ENCODE results near the gene MRPS21.
"Not testable (repeated sequence)": the region's sequence is repeated elsewhere in the genome, so short reads cannot be mapped to it uniquely, and the experiment has no call there.

The MRPS21 gene

DNA sequence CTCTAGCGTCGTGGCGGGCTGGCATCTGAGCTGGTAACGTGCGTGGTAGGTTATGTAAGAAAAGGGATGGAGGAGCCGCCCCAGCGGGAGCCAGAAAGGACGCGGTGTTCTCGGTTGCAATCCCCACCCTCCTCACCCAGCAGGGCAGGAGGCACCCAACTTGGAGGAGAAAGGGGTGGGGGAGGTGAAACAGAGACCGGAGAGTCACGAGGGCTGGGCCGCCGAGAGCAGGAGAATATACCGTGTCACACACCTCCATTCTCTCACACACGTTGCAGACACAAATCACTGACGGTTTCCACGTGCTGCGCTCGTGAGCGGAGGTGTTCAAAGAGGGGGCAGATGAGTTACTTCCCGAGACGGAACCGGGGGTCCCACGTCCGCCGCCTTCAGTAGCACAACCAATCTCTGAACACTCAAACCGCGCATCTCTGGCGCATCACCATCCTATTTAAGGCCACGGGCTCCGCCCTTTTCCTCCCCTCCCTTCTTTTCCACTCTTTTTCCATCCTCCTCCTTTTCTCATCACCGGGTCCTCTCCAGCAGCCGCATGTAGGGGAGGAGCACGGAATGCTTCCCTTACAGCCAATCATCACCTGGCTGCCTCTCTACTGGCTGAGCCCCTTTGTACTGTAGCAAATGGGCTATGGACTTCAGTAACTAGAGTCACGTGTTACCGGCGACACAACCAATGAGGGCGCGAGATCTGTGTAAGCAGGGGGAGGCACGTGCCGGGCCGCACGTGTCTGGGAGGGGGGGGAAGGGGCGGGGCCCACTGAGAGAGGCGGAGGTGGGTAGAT, 11.7 kb upstream of the MRPS21 start, which contains the start of gene CIART:
Gene CIART (plus strand): TSS at position 797 of the 800 bp plus-strand sequence. CDS start 714 bp downstream, outside the sequence.
- DNase-seq = no peak

- no peak for DNase-seq
Observed at GRCh38 chr1:150282558-150282958, 11.1 kb upstream of the MRPS21 start.

DNA sequence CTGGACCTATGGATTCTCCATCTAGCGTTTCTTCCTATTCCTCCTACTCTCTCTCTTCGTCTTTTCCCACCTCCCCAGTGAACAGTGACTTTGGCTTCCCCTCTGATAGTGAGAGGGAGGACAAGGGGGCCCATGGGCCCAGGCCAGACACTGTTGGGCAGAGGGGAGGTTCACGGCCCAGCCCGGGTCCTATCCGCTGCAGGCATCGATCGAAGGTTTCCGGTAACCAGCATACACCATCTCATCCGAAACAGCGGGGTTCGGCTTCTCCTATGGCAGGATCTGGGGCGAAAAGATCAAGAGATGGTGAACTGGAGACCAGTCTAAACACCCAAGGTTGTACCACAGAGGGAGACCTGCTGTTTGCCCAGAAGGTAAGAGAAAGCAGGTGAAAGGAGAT, 10.4 kb upstream of the MRPS21 start:
- no peak for DNase-seq

- no peak for DNase-seq
Observed at GRCh38 chr1:150288382-150288781, 5.3 kb upstream of the MRPS21 start.

- DNase-seq = no peak
Observed at GRCh38 chr1:150288822-150289221, 4.8 kb upstream of the MRPS21 start.

DNA sequence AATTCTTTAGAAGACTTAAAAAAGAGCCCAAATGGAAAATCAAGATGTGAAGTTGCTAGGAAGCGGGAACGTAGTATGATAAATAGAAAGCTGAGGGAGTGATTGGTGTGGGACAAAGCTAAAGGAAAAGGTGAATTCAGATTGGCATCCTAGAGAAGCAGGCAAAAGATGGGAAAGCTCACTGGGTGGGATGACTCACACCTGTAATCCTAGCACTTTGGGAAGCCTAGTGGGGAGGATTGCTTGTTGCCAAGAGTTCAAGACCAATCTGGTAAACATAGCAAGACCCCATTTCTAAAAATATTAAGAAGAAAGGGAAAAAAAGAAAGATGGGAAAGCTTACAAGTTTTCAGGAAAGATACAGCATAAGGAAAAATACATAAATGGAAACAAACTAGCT, 1.8 kb downstream of the MRPS21 start:
- DNase-seq = no peak

- no peak for DNase-seq
Observed at GRCh38 chr1:150299716-150300115, 6.1 kb downstream of the MRPS21 start.

DNA sequence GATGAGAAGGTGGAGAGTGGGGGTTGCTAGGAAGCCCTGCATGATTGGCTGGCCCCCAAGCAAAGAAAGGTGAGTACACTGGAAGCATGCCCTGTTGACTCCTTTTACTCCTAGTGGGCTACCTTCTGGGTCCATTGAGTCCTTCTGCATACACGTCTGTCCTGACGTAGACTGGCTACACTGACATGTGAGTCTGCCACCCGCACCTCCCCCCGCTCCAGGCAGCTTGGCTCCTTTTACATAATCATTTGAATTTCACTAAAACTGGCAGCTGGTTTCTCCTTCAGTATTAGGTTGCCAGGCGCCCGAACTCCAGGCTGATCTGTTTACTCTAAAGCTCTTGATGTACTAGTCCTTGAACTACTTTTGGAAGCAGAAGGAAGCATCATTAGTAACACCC, 8.7 kb downstream of the MRPS21 start:
- DNase-seq = no peak

DNA sequence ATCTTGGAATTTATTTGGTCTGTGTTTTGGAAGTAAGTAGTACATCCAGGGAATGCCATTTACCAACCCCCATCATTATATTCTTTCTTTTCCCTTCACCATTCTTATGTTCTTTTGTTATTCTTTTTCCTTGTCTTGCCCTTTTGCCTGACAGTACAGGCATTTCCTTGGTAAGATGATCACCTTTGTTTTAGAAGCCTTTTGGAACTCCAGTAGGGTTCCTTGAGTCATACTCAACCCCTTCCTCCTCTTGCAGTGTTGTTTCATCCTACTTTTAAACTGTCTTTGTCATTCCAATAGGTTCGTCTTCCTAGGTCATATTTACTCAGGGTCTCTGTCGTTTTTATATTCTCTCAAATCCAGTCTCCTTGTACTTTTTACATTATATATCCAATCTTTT, 9.2 kb downstream of the MRPS21 start:
- no peak for DNase-seq

DNA sequence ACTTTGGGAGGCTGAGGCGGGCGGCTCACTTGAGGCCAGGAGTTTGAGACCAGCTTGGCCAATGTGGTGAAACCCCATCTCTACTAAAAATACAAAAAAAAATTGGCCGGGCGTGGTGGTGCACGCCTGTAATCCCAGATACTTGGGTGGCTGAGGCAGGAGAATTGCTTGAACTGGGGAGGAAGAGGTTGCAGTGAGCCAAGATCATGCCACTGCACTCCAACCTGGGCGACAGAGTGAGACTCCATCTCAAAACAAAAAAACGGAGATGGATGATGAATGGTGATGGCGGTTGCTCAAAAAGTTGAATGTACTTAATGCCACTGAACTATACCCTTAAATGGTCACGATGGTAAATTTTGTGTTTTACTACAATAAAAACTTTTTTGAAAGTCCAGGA, 14.9 kb downstream of the MRPS21 start:
- not testable (repeated sequence) for DNase-seq

DNA sequence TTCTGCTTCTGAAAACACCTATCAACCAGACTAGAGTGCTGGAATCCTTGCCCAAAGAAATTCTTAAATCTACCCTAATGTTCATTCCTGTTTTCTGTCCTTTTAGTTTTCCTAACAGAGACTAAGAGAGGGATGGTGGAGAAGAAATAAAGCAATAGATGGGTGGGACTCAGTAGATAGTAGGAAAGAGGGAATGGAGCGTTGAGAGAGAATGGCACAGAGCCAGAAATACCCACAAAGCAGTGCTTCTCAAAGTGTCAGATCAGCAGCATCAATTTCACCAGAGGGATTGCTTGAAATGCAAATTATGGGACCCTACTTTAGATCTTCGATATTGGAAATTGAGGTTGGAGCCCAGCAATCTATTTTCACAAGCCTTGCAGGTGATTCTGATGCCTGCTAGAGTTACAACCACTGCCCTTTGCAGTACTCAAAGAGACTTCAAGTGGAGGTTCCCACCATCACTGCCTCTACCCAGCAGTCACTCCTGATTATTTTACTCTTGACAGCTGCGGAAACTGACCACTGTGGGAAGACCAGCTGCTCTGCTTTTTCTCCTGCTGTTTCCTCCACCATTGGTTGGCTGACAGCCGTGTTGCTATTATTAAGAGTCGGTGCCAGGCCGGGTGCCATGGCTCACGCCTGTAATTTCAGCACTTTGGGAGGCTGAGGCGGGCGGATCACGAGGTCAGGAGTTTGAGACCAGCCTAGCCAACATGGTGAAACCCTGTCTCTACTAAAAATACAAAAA, 16.3 kb downstream of the MRPS21 start:
- no peak for DNase-seq

DNA sequence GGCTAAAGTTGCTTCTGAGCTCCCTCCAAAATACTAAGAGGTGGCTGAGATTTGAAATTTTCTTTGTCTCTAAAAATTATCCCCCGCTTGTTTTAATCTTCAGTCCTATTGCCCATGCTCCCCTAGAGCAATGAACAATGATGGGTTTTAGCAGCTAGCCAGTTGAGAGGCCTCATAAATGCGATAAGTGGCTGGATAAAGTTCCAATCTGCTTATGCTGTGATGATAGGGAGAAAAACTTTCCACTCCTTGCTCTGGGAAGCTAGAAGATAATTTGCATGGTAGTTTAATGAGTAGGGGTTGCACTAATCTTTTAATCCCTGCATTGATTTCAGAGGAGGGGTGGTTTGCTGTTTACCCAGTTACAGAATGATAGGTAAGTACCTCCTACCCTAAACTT, 18.1 kb downstream of the MRPS21 start:
- DNase-seq = no peak

DNA sequence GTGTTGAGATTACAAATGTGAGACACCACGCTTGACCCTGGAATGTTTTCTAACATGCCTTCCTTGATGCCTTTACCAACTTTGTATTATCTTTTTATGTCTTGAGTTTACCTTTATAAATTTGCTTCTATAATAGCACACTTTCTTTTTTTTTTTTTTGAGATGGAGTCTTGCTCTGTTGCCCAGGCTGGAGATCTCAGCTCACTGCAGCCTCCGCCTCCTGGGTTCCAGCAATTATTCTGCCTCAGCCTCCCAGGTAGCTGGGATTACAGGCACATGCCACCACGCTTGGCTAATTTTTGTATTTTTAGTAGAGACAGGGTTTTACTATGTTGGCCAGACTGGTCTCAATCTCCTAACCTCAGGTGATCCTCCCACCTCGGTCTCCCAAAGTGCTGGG, 21.0 kb downstream of the MRPS21 start:
- DNase-seq = not testable (repeated sequence)

GRCh38 chr1:150320667-150320978, 27.0 kb downstream of the MRPS21 start:
- no peak for DNase-seq

DNA sequence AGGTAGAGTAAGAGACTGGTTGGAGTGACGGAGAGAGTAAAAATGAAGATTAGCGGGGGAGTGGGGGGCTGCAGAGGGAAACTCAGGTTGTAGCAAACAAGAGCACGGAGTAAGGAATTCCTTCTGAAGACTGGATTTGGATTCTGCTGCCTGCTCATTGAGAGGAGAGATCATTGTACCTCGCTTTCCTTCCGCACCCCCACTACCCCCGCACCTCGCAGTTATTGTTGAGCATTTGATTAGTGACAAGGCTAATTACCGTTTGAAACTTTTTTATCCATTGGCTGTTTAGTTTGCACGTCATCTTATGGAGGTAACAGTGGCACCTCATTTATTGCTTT, 28.1 kb downstream of the MRPS21 start:
- DNase-seq = no peak

GRCh38 chr1:150322310-150322709, 28.6 kb downstream of the MRPS21 start:
- DNase-seq = no peak

DNA sequence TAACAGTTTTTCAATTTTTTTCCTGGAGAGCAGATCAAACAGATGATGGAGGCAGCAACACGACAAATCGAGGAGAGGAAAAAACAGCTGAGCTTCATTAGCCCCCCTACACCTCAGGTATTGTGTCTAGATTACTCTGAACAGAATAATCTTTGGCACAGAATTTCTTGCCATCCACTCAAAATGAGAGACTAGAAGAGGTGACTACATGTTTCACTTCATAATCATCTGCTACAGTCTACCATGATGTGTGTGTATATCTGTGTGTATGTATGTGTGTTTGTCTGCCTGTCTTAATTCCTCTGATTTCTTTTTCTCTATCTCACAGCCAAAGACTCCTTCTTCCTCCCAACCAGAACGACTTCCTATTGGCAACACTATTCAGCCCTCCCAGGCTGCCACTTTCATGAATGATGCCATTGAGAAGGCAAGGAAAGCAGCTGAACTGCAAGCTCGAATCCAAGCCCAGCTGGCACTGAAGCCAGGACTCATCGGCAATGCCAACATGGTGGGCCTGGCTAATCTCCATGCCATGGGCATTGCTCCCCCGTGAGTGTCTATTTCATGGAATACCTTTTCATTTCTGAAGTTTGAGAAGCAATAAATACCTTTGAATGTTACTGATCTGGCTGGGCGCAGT, 39.1 kb downstream of the MRPS21 start:
- DNase-seq = no peak

- no peak for DNase-seq
Observed at GRCh38 chr1:150346316-150346715, 52.7 kb downstream of the MRPS21 start.

GRCh38 chr1:150352866-150353265, 59.2 kb downstream of the MRPS21 start:
- no peak for DNase-seq

Measured in cortex of kidney (tissue), 1 donor.